NCI-H748 (cell line): ENCODE results near the gene PPARG.
"Not testable (repeated sequence)": the region's sequence is repeated elsewhere in the genome, so short reads cannot be mapped to it uniquely, and the experiment has no call there.

ENCODE experiments used
- DNase-seq: peaks from one replicate; lab custom pipeline; 2025; ENCODE audit not compliant: unreplicated experiment; lab: John Stamatoyannopoulos, UW

The PPARG gene

GRCh38 chr3:12288182-12289129, at the start of gene PPARG:
PPARG (plus strand) TSS chr3:12289070; CDS start chr3:12379712, 90,642 bp downstream.
- peak; percentile 46 for DNase-seq

- DNase-seq, result no peak
Measured at GRCh38 chr3:12239301-12239700, 49.6 kb upstream of the PPARG start.

- DNase-seq, result no peak
Measured at GRCh38 chr3:12242772-12243171, 46.1 kb upstream of the PPARG start.

- no peak for DNase-seq
Measured at GRCh38 chr3:12246497-12247163, 42.2 kb upstream of the PPARG start.

GRCh38 chr3:12247411-12247810, 41.5 kb upstream of the PPARG start:
- DNase-seq, result no peak

- no peak for DNase-seq
Measured at GRCh38 chr3:12249519-12249918, 39.4 kb upstream of the PPARG start.

- no peak for DNase-seq
Measured at GRCh38 chr3:12252889-12253288, 36.0 kb upstream of the PPARG start.

GRCh38 chr3:12253516-12254343, 35.1 kb upstream of the PPARG start:
- no peak for DNase-seq

GRCh38 chr3:12255393-12255792, 33.5 kb upstream of the PPARG start:
- no peak for DNase-seq

GRCh38 chr3:12258911-12259310, 30.0 kb upstream of the PPARG start:
- no peak for DNase-seq

GRCh38 chr3:12262173-12262572, 26.7 kb upstream of the PPARG start:
- DNase-seq, result not testable (repeated sequence)

GRCh38 chr3:12265508-12265907, 23.4 kb upstream of the PPARG start:
- DNase-seq, result no peak

GRCh38 chr3:12266038-12266437, 22.8 kb upstream of the PPARG start:
- no peak for DNase-seq

- no peak for DNase-seq
Measured at GRCh38 chr3:12267376-12268030, 21.4 kb upstream of the PPARG start.

- no peak for DNase-seq
Measured at GRCh38 chr3:12268049-12268735, 20.7 kb upstream of the PPARG start.

GRCh38 chr3:12270976-12271375, 17.9 kb upstream of the PPARG start:
- no peak for DNase-seq

GRCh38 chr3:12273045-12273695, 15.7 kb upstream of the PPARG start:
- DNase-seq, result no peak

- DNase-seq, result no peak
Measured at GRCh38 chr3:12275974-12276650, 12.8 kb upstream of the PPARG start.

- DNase-seq, result not testable (repeated sequence)
Measured at GRCh38 chr3:12276827-12277226, 12.0 kb upstream of the PPARG start.
